Gastrocnemius medialis (tissue), 4 donors: ENCODE results near the gene HIVEP3. TPM values are rescaled to one million over a fixed set of nuclear protein-coding genes. Genes with fewer than 3 reads are reported as not detected.

ENCODE experiments used
- ATAC-seq, 2 donors: fragments of 150-250 bp; one replicate each; pipeline ENCODE4 v1.9.1; 2016
- DNase-seq, 2 donors: peaks; one replicate each; pipeline ENCODE4 v3.0.0-alpha.2; 2019
- H3K27ac ChIP-seq, 4 donors: fragments of 200-600 bp; sonication (generic); 1 replicate in 1 of 4; 2 replicates in 3 of 4; pipeline ENCODE4 v1.5.1; 2016 to 2018; ENCODE audit warnings: mild to moderate bottlenecking in 2 of 4, moderate library complexity in 1 of 4
- H3K27me3 ChIP-seq, 3 donors: fragments of 200-600 bp; sonication (generic) in 2 of 3; 1 replicate in 1 of 3; 2 replicates in 2 of 3; pipeline versions ENCODE4 v1.5.1 to v1.6.0; 2016 to 2019; ENCODE audit warnings: mild to moderate bottlenecking in 1 of 3, moderate library complexity in 1 of 3
- H3K36me3 ChIP-seq, 2 donors: fragments of 200-600 bp; sonication (generic) in 1 of 2; one replicate each; pipeline ENCODE4 v1.5.1; 2017 to 2018
- H3K4me1 ChIP-seq, 2 donors: fragments of 200-600 bp; sonication (generic) in 1 of 2; one replicate each; pipeline ENCODE4 v1.5.1; 2016 to 2017; ENCODE audit warnings: mild to moderate bottlenecking in 2 of 2
- H3K4me3 ChIP-seq, 4 donors: fragments of 200-600 bp; sonication (generic) in 3 of 4; 1 replicate in 1 of 4; 2 replicates in 3 of 4; pipeline ENCODE4 v1.5.1; 2016 to 2019; ENCODE audit warnings: mild to moderate bottlenecking in 2 of 4
- H3K9me3 ChIP-seq, 3 donors: fragments of 200-600 bp; sonication (generic) in 2 of 3; 1 replicate in 1 of 3; 2 replicates in 2 of 3; pipeline ENCODE4 v1.5.1; 2016 to 2019
- POLR2A ChIP-seq, 2 donors: fragments of 450-650 bp; IDR thresholded peaks; one replicate each; pipeline ENCODE4 v1.6.1; 2017; ENCODE audit warnings: antibody characterized with exemption in 2 of 2, mild to moderate bottlenecking in 2 of 2, moderate library complexity in 2 of 2
- in situ Hi-C, 4 donors: fragments of 200-750 bp; cut with MboI; loops; one replicate each; pipeline versions ENCODE4 v1.15.0 to v1.8.0; 2017; ENCODE audit warnings: low sequenced_read_pairs in 4 of 4
- intact Hi-C: fragments of 100-400 bp; cut with DNase I; formaldehyde crosslinking; loops from one replicate; pipeline ENCODE4 v1.15.1; 2023; ENCODE audit warnings: low total_unique reads
- total RNA-seq, 4 donors: library from RNA; depleted of rRNA; stranded (reverse); fragments of >200 nt; gene quantifications; one replicate each; pipeline versions ENCODE4 v1.1.0 to v1.2.3, GENCODE V29; 2016
- TF ChIP-seq, protein P1 (sequence below), 5 experiments: fragments of 450-650 bp in 3 of 5; fragments of 200-600 bp in 2 of 5; sonication (generic) in 2 of 5; IDR thresholded peaks in 4 of 5; conservative IDR thresholded peaks in 1 of 5; 1 replicate in 4 of 5; 2 replicates in 1 of 5; pipeline ENCODE4 v1.5.1; 2016 to 2019; ENCODE audit warnings: antibody characterized with exemption in 5 of 5, mild to moderate bottlenecking in 3 of 5, moderate library complexity in 3 of 5

The HIVEP3 gene
- total RNA-seq, 4 donors from 2014 or later = 0.80 to 1.8 (median 1.3) TPM

DNA sequence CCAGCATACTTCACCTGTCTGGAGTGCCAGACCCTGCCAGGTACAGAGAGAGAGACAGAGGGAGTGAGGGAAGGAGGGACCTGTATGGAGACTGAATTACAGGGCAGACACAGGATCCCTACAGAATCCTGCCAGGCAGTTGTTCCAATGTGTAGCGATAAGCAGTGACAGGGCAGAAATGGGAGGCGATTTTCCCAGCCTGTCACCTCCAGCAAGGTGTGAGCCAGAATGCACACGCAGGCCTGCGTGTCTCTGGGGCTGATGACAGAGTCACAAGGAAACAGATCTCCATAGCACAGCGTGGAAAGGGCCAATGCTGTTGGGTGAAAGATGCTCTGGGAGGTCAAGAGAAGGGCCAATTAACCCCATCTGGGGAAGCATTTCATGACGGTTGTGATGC is 111.3 kb downstream of the HIVEP3 start:
- in situ Hi-C loops (no loop called here), intact Hi-C loops (no loop called here)
- Histone ChIP-seq H3K4me1 (peaks cover 29 to 30% of the 10 kb centered on the region in 2 donors), H3K27me3 (no peaks in the 10 kb centered on the region), H3K27ac (peak overlapping the region in 2 of 4 donors; percentile 38 to 52), H3K4me3 (no peak overlapping the region), H3K36me3 (no peaks in the 10 kb centered on the region), H3K9me3 (no peaks in the 10 kb centered on the region)
- DNase-seq = peak; percentile 41 to 54
- TF ChIP-seq POLR2A (IDR thresholded peaks at IDR 0.05) = no peak
- TF ChIP-seq, protein P1, sequence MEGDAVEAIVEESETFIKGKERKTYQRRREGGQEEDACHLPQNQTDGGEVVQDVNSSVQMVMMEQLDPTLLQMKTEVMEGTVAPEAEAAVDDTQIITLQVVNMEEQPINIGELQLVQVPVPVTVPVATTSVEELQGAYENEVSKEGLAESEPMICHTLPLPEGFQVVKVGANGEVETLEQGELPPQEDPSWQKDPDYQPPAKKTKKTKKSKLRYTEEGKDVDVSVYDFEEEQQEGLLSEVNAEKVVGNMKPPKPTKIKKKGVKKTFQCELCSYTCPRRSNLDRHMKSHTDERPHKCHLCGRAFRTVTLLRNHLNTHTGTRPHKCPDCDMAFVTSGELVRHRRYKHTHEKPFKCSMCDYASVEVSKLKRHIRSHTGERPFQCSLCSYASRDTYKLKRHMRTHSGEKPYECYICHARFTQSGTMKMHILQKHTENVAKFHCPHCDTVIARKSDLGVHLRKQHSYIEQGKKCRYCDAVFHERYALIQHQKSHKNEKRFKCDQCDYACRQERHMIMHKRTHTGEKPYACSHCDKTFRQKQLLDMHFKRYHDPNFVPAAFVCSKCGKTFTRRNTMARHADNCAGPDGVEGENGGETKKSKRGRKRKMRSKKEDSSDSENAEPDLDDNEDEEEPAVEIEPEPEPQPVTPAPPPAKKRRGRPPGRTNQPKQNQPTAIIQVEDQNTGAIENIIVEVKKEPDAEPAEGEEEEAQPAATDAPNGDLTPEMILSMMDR (IDR thresholded peaks at IDR 0.05 in 4 of 5, conservative IDR thresholded peaks at IDR 0.05 in 1 of 5) = no peak
- peak; percentile 45 to 64 for ATAC-seq

DNA sequence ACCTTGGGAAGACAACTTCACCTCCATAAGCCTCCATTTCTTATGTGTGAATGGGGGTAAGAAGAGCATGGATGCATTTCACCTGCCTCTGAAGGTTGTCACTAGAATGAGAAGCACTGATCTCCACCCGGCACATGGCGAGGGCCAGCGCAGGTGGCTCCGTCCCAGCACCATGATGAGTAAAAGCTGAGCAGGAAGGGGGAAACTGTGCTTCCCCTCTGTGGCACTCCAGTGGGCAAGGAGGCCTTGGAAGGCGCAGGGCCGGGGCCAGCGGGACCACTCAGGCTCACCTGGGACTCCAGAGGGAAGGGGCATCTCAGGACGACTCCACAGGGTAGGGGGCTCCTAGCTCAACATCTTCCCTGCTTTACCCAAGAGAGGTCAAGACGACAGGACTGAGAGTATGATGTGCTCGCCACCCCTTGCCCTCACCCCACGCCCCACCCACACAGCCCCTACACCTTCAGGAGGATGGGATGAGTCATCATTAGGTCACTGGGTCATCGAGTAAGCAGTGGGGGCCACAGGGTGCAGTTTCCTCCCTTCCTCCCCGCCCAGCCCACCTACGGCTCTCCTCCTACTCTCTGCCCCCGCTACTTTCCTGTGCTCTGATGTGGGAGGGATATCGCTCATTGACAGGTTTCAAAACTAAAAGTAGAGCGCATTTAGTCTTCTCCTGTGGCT is 112.1 kb downstream of the HIVEP3 start:
- peak overlapping the region in 2 of 4 donors; percentile 38 to 52 for H3K27ac ChIP-seq
- ATAC-seq = no peak
- in situ Hi-C loops (no loop called here), intact Hi-C loops (no loop called here)
- no peak overlapping the region for H3K4me3 ChIP-seq
- no peak for DNase-seq
- peaks cover 25% of the 10 kb centered on the region in 2 donors for H3K4me1 ChIP-seq
- H3K36me3 ChIP-seq = no peaks in the 10 kb centered on the region
- TF ChIP-seq POLR2A (IDR thresholded peaks at IDR 0.05) = no peak
- TF ChIP-seq, protein P1 (IDR thresholded peaks at IDR 0.05 in 4 of 5, conservative IDR thresholded peaks at IDR 0.05 in 1 of 5) = no peak
- H3K27me3 ChIP-seq = no peaks in the 10 kb centered on the region
- H3K9me3 ChIP-seq = no peaks in the 10 kb centered on the region

DNA sequence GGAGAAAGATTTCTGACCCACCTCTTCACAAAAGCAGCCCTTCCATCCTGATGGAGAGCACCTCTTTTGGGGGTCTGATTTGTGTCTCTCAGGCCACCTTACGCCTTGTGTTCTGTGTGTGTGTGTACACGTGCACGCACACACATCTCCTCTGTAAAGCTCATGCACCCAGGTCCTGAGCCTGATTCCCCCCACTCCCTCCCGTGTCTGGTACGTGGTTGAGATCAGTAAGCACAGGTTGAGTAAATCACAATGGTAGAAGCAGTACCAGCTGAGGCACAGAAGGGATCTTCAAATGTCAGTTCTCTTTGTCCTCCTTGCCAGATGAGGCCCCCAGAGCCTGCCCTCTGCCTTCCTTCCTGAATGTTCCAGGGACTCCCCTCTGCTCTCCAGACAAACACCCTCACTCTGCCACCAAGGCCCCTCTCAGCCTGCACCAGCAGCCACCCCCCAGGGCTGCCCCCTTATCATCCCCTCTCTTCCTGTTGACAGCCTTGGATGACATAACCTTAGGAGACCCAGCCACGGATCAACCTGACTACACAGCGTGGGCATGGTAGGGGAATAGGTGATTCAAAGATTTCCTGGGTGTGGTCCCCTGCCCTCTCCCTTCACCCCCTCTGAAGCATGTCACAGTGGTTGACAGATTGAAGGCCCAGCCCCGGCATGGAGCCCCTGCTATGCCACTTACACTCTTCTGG is 112.8 kb downstream of the HIVEP3 start:
- H3K27ac ChIP-seq = no peak overlapping the region
- no peaks in the 10 kb centered on the region for H3K36me3 ChIP-seq
- ATAC-seq (no peak), DNase-seq (no peak)
- H3K27me3 ChIP-seq = no peaks in the 10 kb centered on the region
- no peaks in the 10 kb centered on the region for H3K9me3 ChIP-seq
- intact Hi-C loops = no loop called here
- no peak overlapping the region for H3K4me3 ChIP-seq
- H3K4me1 ChIP-seq = peaks cover 25% of the 10 kb centered on the region in 2 donors
- in situ Hi-C loops = no loop called here
- TF ChIP-seq, protein P1 (IDR thresholded peaks at IDR 0.05 in 4 of 5, conservative IDR thresholded peaks at IDR 0.05 in 1 of 5) = no peak
- no peak for TF ChIP-seq POLR2A (IDR thresholded peaks at IDR 0.05)

DNA sequence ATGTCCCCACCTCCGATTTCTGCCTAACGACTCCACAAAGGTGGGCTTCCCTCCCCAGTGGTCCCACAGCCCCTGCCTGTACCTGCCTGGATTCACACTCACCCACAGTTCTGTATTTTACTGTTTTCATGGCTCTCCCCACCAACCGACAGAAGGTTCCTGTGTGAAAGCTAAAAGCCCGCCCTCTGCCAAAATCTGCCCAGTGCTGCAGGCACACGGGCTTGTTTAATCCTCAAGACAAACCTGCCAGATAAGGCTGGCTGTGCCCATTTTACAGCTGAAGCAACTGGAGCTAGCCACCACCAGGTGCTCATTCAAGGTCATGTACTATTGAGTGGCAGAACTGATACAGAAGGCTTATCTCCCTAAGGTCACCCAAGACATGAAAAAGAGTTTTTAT is 114.5 kb downstream of the HIVEP3 start:
- H3K36me3 ChIP-seq = no peaks in the 10 kb centered on the region
- no peak overlapping the region for H3K27ac ChIP-seq
- H3K4me3 ChIP-seq = no peak overlapping the region
- in situ Hi-C loops = no loop called here
- H3K4me1 ChIP-seq = peaks cover 25% of the 10 kb centered on the region in 2 donors
- TF ChIP-seq POLR2A (IDR thresholded peaks at IDR 0.05) = no peak
- TF ChIP-seq, protein P1 (IDR thresholded peaks at IDR 0.05 in 4 of 5, conservative IDR thresholded peaks at IDR 0.05 in 1 of 5) = no peak
- ATAC-seq (no peak), DNase-seq (no peak)
- H3K9me3 ChIP-seq = no peaks in the 10 kb centered on the region
- intact Hi-C loops = no loop called here
- no peaks in the 10 kb centered on the region for H3K27me3 ChIP-seq
